Measurements from ENCODE around the gene BUD31. TPM values are rescaled to one million over a fixed set of nuclear protein-coding genes. Genes with fewer than 3 reads are reported as not detected.

BUD31 gene
- total and polyA plus RNA-seq, 9 of the 15 experiments (the other 6 are each of a cell fraction or from before 2014, with no cell fraction given) = 105 to 342 (median 247) TPM

DNA sequence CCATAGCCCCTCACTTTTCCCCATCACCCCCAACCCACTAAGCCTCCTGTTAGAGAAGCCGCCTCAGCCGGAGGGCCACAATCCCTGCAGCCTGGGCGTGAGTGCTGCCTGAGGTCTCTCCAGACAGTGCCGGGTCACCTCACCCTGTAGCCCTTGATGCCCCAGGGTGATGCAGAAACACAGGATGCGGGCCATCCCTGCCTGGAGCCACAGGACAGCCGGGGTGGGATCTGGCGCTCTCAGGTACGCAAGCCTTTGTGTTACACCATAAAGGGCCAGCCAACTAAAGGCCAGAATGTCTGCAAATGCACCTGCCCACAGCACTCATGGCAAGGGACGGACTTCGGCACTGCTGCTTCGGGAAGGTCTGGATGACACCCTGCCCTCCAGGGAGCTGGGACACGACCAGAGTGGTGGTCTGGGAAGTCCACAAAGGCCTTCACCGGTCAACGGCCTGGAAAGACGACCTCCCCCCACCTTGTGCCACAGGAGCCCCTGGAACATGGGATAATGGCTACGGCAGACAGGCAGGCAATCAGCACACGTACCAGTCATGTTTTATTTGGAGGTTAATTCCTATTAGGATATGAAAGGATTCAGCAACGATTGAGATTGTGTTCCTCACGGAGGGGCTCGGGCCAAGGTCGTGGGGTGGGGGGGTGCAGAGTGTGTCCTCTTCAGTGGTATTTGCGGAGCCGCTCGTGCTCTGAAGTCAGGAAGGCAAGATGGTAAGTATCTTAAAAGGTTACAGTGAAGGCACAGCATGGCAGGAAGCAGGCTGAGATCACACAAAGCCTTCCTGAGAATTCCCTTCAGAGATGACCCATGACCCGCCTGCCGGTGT, 49.1 kb downstream of the BUD31 start (continued):
- TF ChIP-seq, protein P1, sequence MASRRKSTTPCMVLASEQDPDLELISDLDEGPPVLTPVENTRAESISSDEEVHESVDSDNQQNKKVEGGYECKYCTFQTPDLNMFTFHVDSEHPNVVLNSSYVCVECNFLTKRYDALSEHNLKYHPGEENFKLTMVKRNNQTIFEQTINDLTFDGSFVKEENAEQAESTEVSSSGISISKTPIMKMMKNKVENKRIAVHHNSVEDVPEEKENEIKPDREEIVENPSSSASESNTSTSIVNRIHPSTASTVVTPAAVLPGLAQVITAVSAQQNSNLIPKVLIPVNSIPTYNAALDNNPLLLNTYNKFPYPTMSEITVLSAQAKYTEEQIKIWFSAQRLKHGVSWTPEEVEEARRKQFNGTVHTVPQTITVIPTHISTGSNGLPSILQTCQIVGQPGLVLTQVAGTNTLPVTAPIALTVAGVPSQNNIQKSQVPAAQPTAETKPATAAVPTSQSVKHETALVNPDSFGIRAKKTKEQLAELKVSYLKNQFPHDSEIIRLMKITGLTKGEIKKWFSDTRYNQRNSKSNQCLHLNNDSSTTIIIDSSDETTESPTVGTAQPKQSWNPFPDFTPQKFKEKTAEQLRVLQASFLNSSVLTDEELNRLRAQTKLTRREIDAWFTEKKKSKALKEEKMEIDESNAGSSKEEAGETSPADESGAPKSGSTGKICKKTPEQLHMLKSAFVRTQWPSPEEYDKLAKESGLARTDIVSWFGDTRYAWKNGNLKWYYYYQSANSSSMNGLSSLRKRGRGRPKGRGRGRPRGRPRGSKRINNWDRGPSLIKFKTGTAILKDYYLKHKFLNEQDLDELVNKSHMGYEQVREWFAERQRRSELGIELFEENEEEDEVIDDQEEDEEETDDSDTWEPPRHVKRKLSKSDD (conservative IDR thresholded peaks at IDR 0.05; ENCODE audit: low read length) = no peak
- TF ChIP-seq ZNF165 (CRISPR knock-in tag; IDR thresholded peaks at IDR 0.05; ENCODE audit: borderline replicate concordance) (no peak), C11orf30 (IDR thresholded peaks at IDR 0.05; ENCODE audit: low read depth) (no peak), RAD51 (IDR thresholded peaks at IDR 0.05; ENCODE audit: borderline replicate concordance, low read depth) (no peak), STAT5A (IDR thresholded peaks at IDR 0.05; ENCODE audit: borderline replicate concordance, low read length) (no peak)
- TF ChIP-seq, protein P2, sequence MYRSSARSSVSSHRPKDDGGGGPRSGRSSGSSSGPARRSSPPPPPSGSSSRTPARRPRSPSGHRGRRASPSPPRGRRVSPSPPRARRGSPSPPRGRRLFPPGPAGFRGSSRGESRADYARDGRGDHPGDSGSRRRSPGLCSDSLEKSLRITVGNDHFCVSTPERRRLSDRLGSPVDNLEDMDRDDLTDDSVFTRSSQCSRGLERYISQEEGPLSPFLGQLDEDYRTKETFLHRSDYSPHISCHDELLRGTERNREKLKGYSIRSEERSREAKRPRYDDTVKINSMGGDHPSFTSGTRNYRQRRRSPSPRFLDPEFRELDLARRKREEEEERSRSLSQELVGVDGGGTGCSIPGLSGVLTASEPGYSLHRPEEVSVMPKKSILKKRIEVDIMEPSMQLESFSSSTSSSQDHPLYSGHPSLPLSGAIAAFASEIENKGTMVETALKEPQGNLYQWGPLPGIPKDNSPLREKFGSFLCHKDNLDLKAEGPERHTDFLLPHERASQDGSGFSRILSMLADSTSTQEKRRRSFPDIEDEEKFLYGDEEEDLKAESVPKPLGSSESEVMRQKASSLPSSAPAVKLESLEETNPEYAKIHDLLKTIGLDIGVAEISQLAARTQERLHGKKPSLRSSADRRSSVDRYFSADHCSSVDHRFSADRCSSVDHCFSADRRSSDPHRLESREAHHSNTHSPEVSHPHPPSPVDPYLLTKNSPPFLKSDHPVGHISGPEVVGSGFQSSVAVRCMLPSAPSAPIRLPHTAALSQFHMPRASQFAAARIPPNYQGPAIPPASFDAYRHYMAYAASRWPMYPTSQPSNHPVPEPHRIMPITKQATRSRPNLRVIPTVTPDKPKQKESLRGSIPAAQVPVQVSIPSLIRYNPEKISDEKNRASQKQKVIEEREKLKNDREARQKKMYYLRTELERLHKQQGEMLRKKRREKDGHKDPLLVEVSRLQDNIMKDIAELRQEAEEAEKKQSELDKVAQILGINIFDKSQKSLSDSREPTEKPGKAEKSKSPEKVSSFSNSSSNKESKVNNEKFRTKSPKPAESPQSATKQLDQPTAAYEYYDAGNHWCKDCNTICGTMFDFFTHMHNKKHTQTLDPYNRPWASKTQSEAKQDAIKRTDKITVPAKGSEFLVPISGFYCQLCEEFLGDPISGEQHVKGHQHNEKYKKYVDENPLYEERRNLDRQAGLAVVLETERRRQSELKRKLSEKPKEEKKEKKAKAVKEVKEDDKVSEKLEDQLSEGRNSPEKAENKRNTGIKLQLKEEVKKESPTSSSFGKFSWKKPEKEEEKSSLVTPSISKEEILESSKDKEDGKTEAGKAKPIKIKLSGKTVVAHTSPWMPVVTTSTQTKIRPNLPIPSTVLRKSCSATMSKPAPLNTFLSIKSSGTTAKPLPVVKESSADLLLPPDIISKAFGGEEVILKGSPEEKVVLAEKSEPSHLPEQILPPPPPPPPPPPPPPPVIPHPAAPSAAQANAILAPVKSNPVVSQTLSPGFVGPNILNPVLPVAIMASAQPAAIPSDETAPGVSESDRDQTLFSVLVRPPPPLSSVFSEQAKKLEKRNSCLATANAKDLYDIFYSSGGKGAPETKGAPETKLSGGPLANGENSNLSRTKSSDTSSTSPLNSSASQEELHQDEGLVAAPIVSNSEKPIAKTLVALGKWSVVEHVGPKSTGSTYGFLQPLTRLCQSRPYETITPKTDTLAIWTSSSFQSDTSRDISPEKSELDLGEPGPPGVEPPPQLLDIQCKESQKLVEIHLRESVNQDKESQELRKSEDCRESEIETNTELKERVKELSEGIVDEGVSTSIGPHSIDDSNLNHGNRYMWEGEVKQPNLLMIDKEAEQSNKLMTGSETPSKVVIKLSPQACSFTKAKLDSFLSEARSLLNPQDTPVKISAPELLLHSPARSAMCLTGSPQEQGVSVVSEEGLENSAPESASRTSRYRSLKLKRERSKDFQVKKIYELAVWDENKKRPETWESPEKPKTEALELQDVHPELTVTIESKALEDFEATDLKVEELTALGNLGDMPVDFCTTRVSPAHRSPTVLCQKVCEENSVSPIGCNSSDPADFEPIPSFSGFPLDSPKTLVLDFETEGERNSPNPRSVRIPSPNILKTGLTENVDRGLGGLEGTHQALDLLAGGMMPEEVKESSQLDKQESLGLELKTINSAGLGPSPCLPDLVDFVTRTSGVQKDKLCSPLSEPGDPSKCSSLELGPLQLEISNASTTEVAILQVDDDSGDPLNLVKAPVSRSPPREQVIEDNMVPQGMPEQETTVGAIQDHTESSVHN (IDR thresholded peaks at IDR 0.05; ENCODE audit: borderline replicate concordance in 1 of 2, low read depth in 1 of 2) = no peak
- TF ChIP-seq, protein P3, sequence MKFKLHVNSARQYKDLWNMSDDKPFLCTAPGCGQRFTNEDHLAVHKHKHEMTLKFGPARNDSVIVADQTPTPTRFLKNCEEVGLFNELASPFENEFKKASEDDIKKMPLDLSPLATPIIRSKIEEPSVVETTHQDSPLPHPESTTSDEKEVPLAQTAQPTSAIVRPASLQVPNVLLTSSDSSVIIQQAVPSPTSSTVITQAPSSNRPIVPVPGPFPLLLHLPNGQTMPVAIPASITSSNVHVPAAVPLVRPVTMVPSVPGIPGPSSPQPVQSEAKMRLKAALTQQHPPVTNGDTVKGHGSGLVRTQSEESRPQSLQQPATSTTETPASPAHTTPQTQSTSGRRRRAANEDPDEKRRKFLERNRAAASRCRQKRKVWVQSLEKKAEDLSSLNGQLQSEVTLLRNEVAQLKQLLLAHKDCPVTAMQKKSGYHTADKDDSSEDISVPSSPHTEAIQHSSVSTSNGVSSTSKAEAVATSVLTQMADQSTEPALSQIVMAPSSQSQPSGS (CRISPR knock-in tag; IDR thresholded peaks at IDR 0.05) = no peak
- TF ChIP-seq, protein P4, sequence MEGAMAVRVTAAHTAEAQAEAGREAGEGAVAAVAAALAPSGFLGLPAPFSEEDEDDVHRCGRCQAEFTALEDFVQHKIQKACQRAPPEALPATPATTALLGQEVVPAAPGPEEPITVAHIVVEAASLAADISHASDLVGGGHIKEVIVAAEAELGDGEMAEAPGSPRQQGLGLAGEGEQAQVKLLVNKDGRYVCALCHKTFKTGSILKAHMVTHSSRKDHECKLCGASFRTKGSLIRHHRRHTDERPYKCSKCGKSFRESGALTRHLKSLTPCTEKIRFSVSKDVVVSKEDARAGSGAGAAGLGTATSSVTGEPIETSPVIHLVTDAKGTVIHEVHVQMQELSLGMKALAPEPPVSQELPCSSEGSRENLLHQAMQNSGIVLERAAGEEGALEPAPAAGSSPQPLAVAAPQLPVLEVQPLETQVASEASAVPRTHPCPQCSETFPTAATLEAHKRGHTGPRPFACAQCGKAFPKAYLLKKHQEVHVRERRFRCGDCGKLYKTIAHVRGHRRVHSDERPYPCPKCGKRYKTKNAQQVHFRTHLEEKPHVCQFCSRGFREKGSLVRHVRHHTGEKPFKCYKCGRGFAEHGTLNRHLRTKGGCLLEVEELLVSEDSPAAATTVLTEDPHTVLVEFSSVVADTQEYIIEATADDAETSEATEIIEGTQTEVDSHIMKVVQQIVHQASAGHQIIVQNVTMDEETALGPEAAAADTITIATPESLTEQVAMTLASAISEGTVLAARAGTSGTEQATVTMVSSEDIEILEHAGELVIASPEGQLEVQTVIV (CRISPR knock-in tag; IDR thresholded peaks at IDR 0.05; ENCODE audit: borderline replicate concordance) = no peak
